GM12878 (cell line): ENCODE measurements around the gene PPP1R14B.

Source experiments
- ATF3 ChIP-seq: IDR thresholded peaks from 2 replicates; pipeline ENCODE4 v1.6.1; 2011; ENCODE audit warnings: low read depth, mild to moderate bottlenecking, low read length, moderate library complexity, borderline replicate concordance; ENCODE audit errors: extremely low read depth
- EZH2 ChIP-seq: IDR thresholded peaks from 2 replicates; pipeline ENCODE4 v1.6.1; 2012; ENCODE audit warnings: low read depth, mild to moderate bottlenecking, control low read depth, inconsistent platforms, low read length, borderline replicate concordance; ENCODE audit not compliant: control insufficient read depth
- NRF1 ChIP-seq: conservative IDR thresholded peaks from 2 replicates; pipeline ENCODE4 v1.6.1; 2011; ENCODE audit warnings: mild to moderate bottlenecking, low read depth, low read length, improper control_type of control experiment
- POLR2AphosphoS5 ChIP-seq: IDR thresholded peaks from 2 replicates; pipeline ENCODE4 v1.6.1; 2011; ENCODE audit warnings: mild to moderate bottlenecking, low read length, inconsistent platforms
- RAD21 ChIP-seq: IDR thresholded peaks from 2 replicates; pipeline ENCODE4 v1.6.1; 2011; ENCODE audit warnings: mild to moderate bottlenecking, low read depth, low read length, moderate library complexity; ENCODE audit not compliant: insufficient read depth
- SMAD1 ChIP-seq: fragments of 450-650 bp; IDR thresholded peaks from 2 replicates; pipeline ENCODE4 v1.6.1; 2018; ENCODE audit warnings: mild to moderate bottlenecking, low read depth; ENCODE audit not compliant: partially characterized antibody
- ZZZ3 ChIP-seq: IDR thresholded peaks from 2 replicates; pipeline ENCODE4 v1.6.1; 2011; ENCODE audit warnings: low read depth; ENCODE audit not compliant: control insufficient read depth, insufficient read length

- no peak for TF ChIP-seq NRF1
- no peak for TF ChIP-seq ZZZ3
- TF ChIP-seq ATF3, result no peak
- no peak for TF ChIP-seq SMAD1
- TF ChIP-seq EZH2, result no peak
- no peak for TF ChIP-seq POLR2AphosphoS5
- no peak for TF ChIP-seq RAD21
Observed at GRCh38 chr11:64235437-64236161, 11.1 kb downstream of the PPP1R14B start.
